ENCODE measurements around the gene SNN.

- no peak for TF ChIP-seq CTCF (IDR thresholded peaks at IDR 0.05 in 8 of 11, conservative IDR thresholded peaks at IDR 0.05 in 3 of 11)
- no peak for TF ChIP-seq POLR2AphosphoS5 (IDR thresholded peaks at IDR 0.05)
These were observed 43.9 kb downstream of the SNN start for GRCh38 chr16:11712122-11712521.
